ENCODE data around the gene GNB1. TPM values are rescaled to one million over a fixed set of nuclear protein-coding genes. Genes with fewer than 3 reads are reported as not detected.
A peak's percentile ranks its signal among the peaks of the same experiment; 100 is the strongest.
"Not testable (repeated sequence)": the region's sequence is repeated elsewhere in the genome, so short reads cannot be mapped to it uniquely, and the experiment has no call there.

Gene GNB1
- total and polyA plus RNA-seq, 9 of the 15 experiments (the other 6 are each of a cell fraction or from before 2014, with no cell fraction given): 34.3 to 388 (median 114) TPM

DNA sequence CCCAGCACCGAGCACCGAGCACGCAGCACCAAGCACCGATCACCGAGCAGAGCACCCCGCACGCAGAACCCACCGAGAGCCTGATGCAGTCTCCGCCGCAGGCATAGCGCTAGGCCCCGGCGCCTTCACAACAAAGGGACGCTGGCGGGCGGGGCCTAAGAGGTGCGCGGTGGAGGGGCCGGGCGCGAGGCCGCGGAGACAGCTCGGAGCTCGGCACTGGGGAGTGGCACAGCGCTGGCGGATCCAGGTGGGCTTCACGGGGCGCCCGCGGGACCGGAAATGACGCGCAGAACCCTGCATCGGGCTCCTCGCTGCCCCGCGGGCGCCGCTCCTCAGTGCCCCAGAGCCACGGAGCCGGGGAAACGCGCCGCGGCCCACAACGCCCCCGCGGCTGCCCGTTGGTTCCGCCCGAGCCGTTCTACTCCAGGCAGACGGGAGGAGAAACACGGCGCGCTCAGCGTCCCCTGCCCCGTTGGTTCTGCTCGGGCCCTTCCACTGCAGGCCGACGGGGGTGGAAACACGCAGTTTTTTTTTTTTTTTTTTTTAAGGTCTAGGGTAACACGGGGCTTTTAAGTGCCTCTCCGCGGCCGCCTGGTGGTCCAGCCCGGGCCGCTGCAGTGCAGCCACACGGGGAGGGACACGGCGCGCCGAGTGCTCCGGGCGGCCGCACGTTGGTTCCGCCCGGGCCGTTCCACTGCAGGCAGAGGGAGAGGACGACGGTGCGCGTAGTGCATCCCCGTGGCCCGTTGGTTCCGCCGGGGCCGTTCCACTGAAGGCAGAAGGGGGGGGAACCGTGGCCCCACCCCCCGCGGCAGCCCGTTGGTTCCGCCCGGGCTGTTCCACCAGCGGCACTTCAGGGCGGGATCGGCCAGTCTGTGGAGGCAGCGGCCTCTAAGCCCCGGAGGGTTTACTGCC lies 145.0 kb downstream of the GNB1 start (continued):
- TF ChIP-seq, protein P1, sequence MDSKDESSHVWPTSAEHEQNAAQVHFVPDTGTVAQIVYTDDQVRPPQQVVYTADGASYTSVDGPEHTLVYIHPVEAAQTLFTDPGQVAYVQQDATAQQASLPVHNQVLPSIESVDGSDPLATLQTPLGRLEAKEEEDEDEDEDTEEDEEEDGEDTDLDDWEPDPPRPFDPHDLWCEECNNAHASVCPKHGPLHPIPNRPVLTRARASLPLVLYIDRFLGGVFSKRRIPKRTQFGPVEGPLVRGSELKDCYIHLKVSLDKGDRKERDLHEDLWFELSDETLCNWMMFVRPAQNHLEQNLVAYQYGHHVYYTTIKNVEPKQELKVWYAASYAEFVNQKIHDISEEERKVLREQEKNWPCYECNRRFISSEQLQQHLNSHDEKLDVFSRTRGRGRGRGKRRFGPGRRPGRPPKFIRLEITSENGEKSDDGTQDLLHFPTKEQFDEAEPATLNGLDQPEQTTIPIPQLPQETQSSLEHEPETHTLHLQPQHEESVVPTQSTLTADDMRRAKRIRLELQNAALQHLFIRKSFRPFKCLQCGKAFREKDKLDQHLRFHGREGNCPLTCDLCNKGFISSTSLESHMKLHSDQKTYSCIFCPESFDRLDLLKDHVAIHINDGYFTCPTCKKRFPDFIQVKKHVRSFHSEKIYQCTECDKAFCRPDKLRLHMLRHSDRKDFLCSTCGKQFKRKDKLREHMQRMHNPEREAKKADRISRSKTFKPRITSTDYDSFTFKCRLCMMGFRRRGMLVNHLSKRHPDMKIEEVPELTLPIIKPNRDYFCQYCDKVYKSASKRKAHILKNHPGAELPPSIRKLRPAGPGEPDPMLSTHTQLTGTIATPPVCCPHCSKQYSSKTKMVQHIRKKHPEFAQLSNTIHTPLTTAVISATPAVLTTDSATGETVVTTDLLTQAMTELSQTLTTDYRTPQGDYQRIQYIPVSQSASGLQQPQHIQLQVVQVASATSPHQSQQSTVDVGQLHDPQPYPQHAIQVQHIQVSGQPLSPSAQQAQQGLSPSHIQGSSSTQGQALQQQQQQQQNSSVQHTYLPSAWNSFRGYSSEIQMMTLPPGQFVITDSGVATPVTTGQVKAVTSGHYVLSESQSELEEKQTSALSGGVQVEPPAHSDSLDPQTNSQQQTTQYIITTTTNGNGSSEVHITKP (IDR thresholded peaks at IDR 0.05; ENCODE audit: partially characterized antibody): peak; percentile 99
- TF ChIP-seq, protein P2, sequence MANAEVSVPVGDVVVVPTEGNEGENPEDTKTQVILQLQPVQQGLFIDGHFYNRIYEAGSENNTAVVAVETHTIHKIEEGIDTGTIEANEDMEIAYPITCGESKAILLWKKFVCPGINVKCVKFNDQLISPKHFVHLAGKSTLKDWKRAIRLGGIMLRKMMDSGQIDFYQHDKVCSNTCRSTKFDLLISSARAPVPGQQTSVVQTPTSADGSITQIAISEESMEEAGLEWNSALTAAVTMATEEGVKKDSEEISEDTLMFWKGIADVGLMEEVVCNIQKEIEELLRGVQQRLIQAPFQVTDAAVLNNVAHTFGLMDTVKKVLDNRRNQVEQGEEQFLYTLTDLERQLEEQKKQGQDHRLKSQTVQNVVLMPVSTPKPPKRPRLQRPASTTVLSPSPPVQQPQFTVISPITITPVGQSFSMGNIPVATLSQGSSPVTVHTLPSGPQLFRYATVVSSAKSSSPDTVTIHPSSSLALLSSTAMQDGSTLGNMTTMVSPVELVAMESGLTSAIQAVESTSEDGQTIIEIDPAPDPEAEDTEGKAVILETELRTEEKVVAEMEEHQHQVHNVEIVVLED (CRISPR knock-in tag; IDR thresholded peaks at IDR 0.05): 0 out of 2 replicates have a peak, but pooled peaks have one; percentile 30
- TF ChIP-seq PCBP1 (IDR thresholded peaks at IDR 0.05; ENCODE audit: low read depth, low read length, poor library complexity, severe bottlenecking) (peak; percentile 91), HNRNPLL (IDR thresholded peaks at IDR 0.05; ENCODE audit: low read depth, low read length, poor library complexity, severe bottlenecking) (peak; percentile 77), FOXK2 (conservative IDR thresholded peaks at IDR 0.05 in 1 of 2, IDR thresholded peaks at IDR 0.05 in 1 of 2; ENCODE audit: low read depth in 2 of 2) (peak in 1 of 2 experiments; percentile 100; a peak in 2 of 4 replicates), CXXC5 (CRISPR knock-in tag; IDR thresholded peaks at IDR 0.05) (peak; percentile 76), SIX5 (IDR thresholded peaks at IDR 0.05; ENCODE audit: borderline replicate concordance in 1 of 2, insufficient read depth in 1 of 2, low read depth in 1 of 2, low read length in 2 of 2) (peak; percentile 64; a peak in 3 of 4 replicates), ZNF384 (IDR thresholded peaks at IDR 0.05; ENCODE audit: low read depth, low read length) (peak; percentile 84), EP400 (IDR thresholded peaks at IDR 0.05) (peak; percentile 63), VEZF1 (CRISPR knock-in tag; IDR thresholded peaks at IDR 0.05) (peak; percentile 40)

GRCh38 chr1:1742529-1742928 lies 148.4 kb downstream of the GNB1 start:
- H4K20me1 ChIP-seq (replicated peaks; ENCODE audit: control insufficient read depth, insufficient read depth, low read length); BruUV-seq (replicated peaks); H3K4me2 ChIP-seq (ENCODE audit: insufficient read depth, low read length); DNase-seq (ENCODE audit: extremely low read depth in 1 of 4, low spot score in 3 of 4); ATAC-seq; H3K36me3 ChIP-seq (ENCODE audit: control insufficient read depth, insufficient read depth, low read length); H3K9ac ChIP-seq (ENCODE audit: insufficient read depth in 1 of 2, low read depth in 2 of 2, low read length in 2 of 2); H3K4me3 ChIP-seq; intact Hi-C loops (cut with micrococcal nuclease); H3K27ac ChIP-seq (ENCODE audit: extremely low read depth, low read depth, low read length); H3K27me3 ChIP-seq (ENCODE audit: control insufficient read depth in 2 of 2, insufficient read depth in 2 of 2, low read length in 2 of 2); CTCF ChIA-PET (ENCODE audit: low intra/inter-chr PET ratio); H3K9me3 ChIP-seq (replicated peaks; ENCODE audit: control insufficient read depth, insufficient read depth, low read depth, low read length); POLR2A ChIA-PET; FAIRE-seq; H3K9me1 ChIP-seq (ENCODE audit: control insufficient read depth, insufficient read depth, low read length); H3K4me1 ChIP-seq (replicated peaks in 1 of 2; ENCODE audit: control insufficient read depth in 2 of 2, insufficient read depth in 2 of 2, low read length in 2 of 2); H2AFZ ChIP-seq (ENCODE audit: low read depth, low read length); H3K79me2 ChIP-seq (ENCODE audit: control insufficient read depth, insufficient read depth, low read length): not testable (repeated sequence)
- 86% methylated on average over 11 of the region's 11 CpGs for WGBS (ENCODE audit: insufficient coverage, low coverage, missing lambda C conversion rate)
- in situ Hi-C loops (cut with MboI): loop anchor here (5.0 kb wide), 1 partner anchor 55 kb away; no protein-coding TSS in a partner anchor
